DMS114 treated with DMSO at 0.1 percent for 48 hours (cell line): ENCODE measurements around the gene CSN1S1.
"Not testable (repeated sequence)": the region's sequence is repeated elsewhere in the genome, so short reads cannot be mapped to it uniquely, and the experiment has no call there.

Source experiments
- DNase-seq: peaks from one replicate; lab custom pipeline; 2025; ENCODE audit not compliant: unreplicated experiment; lab: John Stamatoyannopoulos, UW

Gene CSN1S1, protein sequence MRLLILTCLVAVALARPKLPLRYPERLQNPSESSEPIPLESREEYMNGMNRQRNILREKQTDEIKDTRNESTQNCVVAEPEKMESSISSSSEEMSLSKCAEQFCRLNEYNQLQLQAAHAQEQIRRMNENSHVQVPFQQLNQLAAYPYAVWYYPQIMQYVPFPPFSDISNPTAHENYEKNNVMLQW

DNA sequence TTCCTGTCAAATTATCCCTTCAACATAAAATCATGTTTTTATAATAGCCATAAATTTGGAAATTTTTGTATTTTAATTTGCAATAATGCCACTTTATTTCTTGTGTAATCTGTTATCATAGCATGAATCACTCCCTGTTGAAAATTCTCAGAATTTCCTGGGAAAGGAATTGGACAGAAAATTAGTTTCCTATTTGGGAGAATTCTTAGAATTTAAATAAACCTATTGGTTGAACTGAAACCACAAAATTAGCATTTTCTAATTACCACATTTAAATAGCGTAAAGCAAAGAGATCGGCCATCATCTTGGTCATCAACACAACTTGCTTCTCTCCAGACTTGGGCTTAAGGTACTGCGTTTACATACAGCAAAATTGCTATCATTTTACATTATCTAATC lies at the start of gene CSN1S1:
TSS of gene CSN1S1 (plus strand) at position 301 of the 400 bp plus-strand sequence. CDS start 1,488 bp downstream, outside the sequence.
- DNase-seq = no peak

DNA sequence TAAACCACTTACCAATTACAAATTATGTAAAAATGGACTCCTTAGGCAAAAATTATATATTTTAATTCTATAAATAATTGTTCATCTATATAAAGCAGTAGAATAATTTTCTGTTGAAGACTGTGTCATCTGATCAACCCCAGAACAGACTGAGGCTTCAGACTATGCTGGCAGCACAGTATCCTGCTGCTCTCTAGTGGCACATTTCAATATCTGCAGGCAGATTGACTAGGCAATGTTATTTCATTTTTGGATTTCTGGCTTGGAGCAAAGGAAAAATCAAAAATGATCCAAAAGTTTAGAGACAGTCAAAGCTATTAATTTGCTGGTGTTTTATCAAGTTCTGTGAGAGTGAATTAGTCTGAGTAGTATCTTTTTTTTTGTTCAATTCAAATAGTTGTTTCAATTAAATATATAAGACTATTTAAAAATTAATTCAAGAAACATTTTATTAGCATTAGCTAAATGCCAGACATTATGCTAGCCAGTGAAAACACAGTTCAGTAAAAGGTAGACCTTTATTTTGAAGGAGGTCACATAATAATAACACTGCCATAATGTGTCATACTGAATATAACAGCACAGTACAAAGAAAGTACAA lies 49.6 kb upstream of the CSN1S1 start:
- DNase-seq = peak; percentile 21

DNA sequence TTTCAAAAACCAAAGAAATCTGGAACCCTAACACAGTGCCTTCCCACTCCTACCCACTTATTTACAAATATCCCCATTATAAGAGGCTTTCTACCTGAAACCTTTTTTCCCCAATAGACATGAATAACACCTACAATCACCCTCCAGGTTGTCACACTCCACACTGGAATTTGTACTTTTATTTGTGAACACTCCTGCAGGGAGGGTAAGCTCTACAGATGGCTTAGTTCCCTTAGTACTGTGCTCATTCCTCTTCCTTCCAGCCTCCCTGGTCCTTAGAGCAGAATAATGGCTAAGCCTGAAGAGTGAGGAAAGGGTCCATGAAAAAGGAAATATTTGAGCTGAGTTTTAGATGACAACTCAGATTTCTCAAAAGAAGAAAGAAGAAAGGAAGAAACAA lies 48.7 kb upstream of the CSN1S1 start:
- DNase-seq = no peak

DNA sequence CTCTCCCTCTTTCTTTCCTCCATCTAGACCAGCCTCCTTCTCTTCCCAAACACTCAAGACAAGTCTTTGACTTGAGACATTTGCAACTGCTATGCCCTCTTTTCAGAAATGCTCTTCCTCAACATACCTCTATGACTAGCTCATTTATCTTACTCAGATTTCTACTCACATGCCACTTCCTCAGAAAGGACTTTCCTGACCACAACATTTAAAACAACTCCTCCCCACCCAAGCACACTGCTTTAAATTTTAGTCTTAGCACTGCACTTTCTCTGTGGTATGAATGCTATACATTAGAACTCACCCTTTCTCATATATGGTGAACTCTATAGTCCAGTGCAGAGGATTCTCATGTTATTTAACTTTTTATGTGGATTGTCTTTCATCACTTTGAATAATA lies 42.5 kb upstream of the CSN1S1 start:
- no peak for DNase-seq

DNA sequence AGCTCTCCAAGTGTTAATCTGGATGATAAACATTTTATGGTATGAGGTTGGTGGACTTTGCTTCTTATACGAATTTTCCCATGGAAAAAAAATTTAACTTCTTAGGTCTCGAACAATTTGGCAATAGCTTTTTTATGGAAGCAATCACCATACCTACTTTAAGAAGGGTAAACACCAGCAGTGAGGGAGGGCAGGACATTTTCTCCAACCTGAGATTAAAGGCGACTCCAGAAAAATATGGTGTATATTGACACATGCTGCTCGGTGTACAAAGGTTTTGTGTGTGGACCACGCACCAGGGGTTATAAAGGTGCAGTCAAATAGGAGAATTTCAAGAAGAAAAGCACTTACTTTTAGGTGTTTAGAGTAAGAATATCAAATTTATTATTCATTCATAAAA lies 36.7 kb upstream of the CSN1S1 start:
- no peak for DNase-seq

DNA sequence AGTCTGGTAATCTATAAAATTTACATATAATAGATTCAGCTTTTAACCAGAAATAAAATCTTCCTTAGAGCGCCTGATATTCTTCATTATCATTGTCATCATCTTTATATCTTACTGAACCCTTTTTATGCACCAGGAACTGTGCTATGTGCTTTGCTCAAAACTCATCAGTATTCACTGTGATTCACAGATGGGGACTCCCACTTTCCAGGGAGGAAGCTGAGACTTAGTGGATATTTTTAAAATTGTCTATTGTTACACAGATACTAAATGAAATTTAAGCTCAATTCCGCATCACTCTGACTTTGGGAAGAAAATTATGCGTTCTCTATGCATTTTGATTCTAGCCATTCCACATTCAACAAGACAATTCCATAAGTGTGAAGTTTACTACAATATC lies 36.1 kb upstream of the CSN1S1 start:
- no peak for DNase-seq

DNA sequence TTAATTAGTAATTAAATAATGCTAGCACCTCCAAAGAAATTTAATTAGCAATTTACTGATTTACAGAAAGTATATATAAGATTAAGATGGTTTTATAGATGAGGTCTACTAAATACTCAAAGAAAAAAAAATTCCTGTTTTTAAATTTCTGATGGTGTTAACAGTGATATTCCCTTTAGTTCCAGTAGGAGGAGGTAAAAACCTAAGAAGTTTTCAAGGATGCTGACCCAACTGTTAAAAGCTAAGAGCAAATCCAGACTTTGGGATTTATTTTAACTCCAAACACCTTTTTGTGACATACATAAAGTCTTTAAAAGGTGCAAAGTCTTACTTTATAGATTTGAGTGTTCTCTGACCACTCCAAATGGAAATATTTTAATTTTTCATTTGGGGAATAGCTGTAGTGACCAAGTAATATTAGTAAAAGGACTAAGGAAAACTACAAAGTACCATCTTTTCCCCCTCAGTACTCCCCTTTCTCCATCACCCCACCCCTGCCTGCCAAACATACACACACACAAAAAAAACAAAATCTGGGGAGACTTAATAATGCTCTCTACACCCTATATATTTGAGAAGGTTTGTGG lies 34.2 kb upstream of the CSN1S1 start:
- no peak for DNase-seq

DNA sequence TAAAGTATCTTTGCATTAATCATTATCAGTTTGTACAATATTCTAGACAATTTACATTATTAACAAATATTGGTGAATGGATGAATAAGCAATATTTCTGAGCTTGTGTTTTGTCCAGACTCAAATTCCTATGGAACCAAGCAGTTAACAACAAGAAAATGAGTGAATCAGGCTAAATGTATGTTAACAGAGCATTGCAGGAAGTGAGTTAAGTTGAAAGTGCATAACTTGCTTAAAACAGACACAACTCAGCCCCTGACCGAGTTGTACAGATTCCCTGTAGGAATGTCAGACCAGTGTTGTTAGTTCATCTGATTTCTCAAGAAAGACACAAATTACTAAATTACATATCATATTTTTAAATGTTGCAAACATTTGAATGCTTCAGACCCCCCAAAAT lies 23.7 kb upstream of the CSN1S1 start:
- DNase-seq = no peak

DNA sequence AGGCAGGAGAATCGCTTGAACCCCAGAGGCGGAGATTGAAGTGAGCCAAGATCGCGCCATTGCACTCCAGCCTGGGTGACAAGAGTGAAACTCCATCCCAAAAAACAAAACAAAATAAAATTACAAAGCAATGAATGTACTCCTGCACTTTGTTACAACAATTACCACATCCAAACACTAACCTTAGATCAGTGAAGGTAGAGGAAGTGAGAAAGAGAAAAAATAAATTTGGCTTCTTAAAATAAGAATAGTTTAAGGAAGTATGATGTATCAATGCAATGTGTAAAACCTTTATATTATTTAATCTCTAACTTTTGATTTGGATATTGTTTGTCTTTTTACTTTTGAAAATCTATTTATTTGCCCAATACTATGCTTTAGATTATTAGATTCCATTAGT lies 21.7 kb upstream of the CSN1S1 start:
- no peak for DNase-seq

DNA sequence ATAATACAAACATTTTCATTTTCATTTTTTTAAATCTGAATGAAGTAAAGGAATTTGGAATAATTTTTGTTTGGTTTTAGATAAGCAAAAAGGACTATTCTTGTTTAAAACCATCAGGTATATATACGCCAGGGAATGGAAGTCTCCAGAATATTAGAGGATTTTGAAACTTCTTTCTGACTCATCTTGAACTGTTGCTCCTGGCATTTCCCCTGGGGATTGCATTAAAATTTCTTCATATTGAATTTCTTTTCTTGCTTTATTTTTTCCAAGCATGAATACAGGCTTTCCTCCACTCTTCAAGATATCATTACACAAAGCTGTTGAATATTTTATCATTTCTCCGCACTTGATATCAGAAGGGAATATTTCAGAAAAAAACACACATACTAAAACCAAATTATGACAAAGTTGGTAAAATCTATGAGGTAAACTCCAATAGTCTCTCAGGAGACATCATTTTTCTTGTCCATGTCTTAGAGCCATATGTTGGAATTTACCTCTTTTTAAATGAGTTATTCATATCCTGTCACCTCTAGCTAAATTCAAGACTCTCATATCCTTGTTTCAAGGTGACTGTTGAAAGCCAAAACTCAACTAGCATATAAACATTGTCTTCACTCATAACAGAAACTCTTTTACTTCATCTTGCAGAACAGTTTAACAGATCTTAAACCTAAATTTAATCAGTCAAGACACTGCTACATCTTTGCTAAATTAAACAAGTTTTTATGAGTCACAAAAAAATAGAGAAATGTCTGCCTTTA lies 20.7 kb upstream of the CSN1S1 start:
- DNase-seq = no peak

DNA sequence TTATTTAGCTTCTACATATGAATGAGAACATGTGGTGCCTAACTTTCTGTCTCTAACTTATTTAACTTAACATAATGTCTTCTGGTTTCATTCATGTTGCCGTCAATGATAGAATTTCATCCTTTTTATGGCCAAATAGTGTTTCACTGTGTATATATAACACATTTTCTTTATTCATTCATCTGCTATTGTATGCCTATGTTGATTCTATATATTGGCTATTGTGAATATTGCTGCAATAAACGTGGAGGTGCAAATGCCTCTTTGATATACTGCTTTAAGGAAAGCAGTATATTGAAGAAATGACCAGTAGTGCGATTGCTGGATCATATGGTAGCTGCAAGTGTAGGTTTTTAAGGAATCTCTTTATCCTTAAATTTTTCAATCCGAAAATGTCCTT lies 10.0 kb upstream of the CSN1S1 start:
- DNase-seq = no peak

DNA sequence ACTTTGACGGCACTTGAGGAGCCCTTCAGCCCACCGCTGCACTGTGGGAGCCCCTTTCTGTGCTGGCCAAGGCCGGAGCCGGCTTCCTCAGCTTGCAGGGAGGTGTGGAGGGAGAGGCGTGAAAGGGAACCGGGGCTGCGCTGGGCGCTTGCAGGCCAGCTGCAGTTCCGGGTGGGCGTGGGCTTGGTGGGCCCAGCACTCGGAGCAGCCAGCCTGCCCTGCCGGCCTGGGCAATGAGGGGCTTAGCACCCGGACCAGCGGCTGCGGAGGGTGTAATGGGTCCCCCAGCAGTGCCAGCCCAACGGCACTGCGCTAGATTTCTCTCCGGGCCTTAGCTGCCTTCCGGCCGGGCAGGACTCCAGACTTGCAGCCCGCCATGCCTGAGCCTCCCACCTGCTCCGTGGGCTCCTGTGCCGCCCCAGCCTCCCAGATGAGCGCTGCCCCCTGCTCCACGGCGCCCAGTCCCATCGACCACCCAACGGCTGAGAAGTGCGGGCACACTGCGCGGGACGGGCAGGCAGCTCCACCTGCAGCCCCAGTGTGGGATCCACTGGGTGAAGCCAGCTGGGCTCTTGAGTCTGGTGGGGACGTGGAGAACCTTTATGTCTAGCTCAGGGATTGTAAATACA lies 7.0 kb upstream of the CSN1S1 start:
- not testable (repeated sequence) for DNase-seq

DNA sequence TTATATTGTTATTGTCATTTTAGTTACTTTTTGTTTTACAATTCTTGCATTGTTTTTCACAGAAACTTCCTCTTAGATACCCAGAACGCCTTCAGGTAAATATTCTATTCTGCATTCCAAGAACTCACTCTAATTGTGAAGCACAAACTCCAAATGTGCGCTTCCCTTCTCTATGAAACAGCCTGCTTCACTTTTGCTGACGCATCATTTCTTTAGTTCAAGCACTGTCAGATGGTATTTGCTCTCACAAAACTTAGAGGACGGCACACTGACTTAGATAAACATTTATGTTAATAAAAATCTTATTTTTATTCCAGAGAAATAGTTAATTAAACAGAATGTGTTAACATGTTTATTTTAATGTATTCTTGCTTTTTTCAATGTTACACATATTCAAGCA lies 3.3 kb downstream of the CSN1S1 start:
- no peak for DNase-seq

DNA sequence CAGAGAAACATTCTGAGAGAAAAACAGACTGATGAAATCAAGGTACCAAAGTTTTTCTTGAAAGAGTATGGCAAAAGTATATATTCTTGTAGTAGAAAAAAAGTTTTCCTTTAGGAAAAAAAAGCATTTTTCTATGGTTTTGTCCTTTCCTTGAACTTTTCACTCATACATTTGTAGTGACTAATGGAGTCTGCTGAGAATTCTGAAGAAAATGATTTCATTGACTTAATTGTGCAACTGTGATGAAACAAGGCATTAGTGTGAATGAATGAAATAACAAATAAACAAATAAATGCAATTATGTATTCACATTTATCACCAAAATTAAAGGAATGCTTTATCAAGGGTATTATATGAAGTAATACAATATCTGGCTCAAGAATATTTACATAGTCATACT lies 5.7 kb downstream of the CSN1S1 start:
- no peak for DNase-seq

DNA sequence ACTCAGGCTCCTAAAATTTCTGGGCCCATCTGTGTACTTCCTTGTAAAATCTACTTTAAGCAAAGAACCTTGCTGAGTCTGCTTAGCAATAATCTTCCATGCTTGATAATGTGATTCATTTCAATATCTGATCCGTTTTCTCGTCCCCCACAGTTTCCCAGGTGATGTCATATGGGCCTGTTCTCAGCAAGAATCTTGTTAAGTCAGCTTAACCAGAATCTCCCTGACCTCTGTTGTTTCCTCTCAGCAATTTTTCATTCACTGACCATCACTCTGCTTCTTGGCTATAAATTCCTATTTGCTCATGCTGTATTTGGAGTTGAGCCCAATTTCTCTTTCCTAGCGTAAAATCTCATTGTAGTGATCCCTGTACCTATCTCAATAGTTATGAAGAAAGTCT lies 20.7 kb downstream of the CSN1S1 start:
- DNase-seq = no peak

DNA sequence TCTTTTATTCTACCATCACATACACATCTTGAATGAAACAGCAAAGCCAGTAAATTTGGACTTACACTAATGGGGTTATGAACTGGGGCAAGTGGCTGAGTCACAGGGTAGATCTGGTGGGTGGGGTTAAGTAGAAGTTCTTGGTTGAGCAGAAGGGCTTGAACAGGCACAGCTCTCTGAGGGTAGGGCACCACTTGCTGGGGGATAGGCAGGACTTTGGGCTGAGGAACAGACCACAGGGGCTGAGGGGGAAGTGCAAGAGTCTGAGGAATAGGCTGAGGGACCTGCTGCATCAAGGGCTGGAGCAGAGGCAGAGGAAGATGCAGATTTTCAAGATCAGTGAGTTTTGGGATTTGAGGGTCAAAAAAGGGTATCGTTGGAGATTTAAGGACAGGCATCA lies 26.3 kb downstream of the CSN1S1 start:
- no peak for DNase-seq

DNA sequence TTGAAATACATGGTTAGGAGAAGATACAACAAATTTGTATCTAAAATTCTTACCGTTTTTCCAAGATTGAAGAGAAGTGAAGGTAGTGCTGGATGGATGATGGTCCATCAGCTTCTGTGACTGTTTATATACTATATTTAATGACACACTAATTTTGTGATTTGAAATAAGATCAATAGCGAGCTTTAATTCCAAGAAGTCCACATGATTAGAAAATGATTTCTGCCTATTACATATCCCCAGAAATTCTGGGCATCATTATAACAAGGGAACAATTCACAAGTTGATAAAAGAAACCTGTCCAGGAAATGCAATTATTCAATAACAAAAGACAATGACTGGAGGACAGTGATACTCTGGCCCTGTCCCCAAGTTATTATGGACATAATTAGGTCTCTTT lies 34.8 kb downstream of the CSN1S1 start, which contains the start of gene CSN2:
TSS of gene CSN2 (minus strand) at position 101 of the 400 bp plus-strand sequence. CDS start 4,733 bp downstream, outside the sequence.
- no peak for DNase-seq

DNA sequence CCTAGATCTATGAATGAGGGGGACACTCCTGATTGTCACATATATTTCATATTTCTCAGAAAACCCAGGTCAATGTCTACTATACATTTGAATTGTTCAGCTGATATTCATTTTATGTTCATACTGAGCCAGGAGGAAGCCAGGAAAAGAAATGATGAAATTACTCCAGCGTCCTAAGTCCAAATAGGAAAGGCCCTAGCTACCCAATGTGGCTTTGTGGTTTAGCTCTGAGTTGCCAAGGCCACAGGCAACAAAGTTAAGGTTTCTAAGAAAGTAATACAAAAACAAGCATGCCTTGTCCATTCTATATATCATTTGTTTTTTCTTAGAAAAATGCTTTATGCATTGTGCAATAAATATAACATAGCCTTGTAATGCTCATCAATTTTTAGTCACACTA lies 39.2 kb downstream of the CSN1S1 start:
- no peak for DNase-seq

DNA sequence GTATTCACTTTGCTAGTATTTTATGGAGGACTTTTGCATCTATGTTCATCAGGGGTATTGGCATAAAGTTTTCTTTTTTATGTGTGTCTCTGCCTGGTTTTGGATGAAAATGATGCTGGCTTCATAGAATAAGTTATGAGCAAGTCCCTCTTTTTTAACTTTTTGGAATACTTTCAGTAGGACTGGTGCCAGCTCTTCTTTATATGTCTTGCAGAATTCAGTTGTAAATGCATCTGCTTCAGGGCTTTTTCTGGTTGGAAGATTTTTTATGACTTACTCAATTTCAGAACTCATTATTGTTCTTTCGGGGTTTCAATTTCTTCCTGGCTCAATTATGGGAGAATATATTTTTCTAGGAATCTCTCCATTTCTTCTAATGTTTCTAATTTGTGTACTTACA lies 43.8 kb downstream of the CSN1S1 start:
- no peak for DNase-seq

DNA sequence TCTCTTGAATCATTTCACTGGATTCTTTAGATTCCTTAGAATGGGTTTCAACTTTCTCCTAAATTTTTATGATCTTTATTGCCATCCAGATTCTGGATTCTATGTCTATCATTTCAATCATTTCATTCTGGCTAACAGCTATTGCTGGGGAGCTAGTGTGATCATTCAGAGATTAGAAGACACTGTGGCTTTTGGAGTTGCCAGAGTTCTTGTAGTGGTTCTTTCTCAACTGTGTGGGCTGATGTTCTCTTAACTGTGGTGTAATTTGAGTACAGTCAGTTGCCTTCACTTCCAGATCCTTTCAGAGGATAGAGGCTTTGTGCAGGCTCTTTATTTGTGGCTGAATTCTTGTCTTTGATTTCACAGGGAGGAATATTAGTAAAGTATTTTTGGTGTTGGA lies 46.7 kb downstream of the CSN1S1 start:
- no peak for DNase-seq

DNA sequence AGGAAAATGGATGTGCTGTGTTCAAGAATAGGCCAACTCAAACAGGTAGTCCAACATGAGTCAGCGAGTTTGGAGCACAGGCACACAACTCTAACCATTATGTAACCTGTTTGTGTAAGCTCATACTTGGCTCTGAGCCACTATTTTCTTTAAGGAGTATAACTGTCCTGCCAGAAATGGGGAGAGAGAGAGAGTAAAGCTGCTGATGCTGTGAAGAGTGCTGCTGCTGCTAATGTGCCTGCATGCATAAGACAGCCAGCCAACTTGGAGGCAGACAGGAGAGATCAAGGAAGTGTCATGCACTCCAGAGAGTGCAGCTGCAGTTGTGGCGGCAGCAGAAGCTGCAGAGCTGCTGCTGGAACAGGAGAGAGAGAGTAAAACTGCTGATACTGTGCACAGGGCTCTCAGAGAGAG lies 53.2 kb downstream of the CSN1S1 start:
- DNase-seq = no peak

DNA sequence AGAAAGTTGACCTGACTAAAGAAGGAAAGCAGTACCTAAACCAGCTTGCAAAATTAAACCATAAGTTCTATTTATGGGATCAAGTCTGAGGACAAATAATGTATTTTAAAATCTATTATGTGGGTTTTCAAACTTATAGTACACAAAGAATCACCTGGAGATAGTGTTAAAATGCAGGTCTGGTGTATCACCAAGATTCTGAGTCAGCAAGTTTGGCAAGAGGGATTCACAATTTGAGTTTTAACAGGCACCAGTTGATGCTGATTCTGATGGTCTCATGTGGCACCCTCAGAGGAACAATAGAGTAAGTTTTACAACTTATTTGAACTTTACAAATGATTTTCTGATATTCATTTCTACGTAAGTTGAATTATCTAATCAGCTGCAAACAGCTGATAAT lies 55.8 kb downstream of the CSN1S1 start:
- no peak for DNase-seq
